ENCODE measurements around the gene LRRC30.

GRCh38 chr18:7261199-7261598 lies 30.3 kb downstream of the LRRC30 start:
- TF ChIP-seq ZNF274 (IDR thresholded peaks at IDR 0.05; ENCODE audit: low read depth, low read length) (no peak), YY1 (IDR thresholded peaks at IDR 0.05; ENCODE audit: insufficient read depth, insufficient read length) (no peak), SUZ12 (IDR thresholded peaks at IDR 0.05; ENCODE audit: extremely low read depth, insufficient read depth, insufficient read length) (no peak)

Measured in NT2/D1 (cell line).